Measurements from ENCODE around the gene HUNK. TPM values are rescaled to one million over a fixed set of nuclear protein-coding genes. Genes with fewer than 3 reads are reported as not detected.

The HUNK gene
- total RNA-seq, 1 experiment from 2014 or later, result not detected

DNA sequence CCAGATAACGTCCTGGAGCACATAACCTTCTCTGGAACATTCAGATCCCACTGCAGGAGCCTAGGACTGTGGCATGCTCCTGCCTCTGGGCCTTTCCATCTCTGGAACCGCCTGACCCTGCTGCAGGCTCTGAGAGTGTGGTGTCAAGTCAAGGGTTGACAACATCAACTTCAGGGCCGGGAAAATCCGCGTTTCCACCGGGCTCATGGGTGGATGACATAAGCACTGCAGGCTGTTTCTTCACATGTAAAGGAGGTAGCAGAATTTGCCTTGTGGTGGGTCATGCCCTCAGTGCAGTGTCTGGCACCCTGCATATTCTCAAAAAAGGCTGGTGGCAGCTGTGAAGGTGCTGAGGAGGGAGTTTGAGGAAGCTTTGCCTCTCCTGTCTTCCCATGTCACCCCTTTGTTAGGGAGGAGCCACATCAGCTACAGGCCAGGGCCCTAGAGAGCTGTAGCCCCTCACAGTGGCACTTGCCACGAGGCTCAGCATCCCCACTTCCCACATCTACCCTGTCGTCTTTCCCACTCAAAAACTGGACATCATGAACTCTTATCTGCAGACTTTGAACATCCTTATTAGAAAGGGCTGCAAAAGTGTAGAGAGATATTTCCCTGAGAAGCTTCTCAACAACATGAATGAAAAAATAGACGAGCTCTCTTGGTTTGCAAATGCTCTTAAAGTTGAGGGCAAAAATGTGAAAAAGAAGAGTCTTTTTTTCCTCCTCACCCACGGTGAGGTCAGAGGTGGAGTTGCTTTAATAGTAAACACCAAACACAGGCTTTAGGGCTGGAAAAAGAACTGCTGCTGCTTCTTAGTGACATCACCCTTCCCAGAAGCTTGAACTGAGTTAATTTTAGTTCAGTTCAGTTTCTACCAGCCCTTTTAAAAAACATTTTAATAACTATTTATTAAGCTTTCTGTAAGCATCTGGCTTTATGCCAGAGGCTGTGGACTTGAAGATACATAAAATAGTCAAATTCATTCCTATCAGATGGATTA, 121.3 kb downstream of the HUNK start:
- intact Hi-C loops (cut with micrococcal nuclease), result no loop called here
- no peak for DNase-seq (ENCODE audit: unreplicated experiment)
- CTCF ChIA-PET, result interaction anchor here (0.6 kb wide), 1 partner anchor 20 kb away, joined by 3 read pairs; no protein-coding TSS in a partner anchor
- no peak overlapping the region for H3K27ac Mint-ChIP-seq (ENCODE audit: low read depth, unreplicated experiment)
- POLR2A ChIA-PET, result no interaction called here
- H3K4me1 Mint-ChIP-seq (ENCODE audit: insufficient read depth, unreplicated experiment), result no peaks in the 10 kb centered on the region
- no peak overlapping the region for H3K4me3 Mint-ChIP-seq (ENCODE audit: unreplicated experiment)
- TF ChIP-seq, protein P1, sequence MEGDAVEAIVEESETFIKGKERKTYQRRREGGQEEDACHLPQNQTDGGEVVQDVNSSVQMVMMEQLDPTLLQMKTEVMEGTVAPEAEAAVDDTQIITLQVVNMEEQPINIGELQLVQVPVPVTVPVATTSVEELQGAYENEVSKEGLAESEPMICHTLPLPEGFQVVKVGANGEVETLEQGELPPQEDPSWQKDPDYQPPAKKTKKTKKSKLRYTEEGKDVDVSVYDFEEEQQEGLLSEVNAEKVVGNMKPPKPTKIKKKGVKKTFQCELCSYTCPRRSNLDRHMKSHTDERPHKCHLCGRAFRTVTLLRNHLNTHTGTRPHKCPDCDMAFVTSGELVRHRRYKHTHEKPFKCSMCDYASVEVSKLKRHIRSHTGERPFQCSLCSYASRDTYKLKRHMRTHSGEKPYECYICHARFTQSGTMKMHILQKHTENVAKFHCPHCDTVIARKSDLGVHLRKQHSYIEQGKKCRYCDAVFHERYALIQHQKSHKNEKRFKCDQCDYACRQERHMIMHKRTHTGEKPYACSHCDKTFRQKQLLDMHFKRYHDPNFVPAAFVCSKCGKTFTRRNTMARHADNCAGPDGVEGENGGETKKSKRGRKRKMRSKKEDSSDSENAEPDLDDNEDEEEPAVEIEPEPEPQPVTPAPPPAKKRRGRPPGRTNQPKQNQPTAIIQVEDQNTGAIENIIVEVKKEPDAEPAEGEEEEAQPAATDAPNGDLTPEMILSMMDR (IDR thresholded peaks at IDR 0.05; ENCODE audit: unreplicated experiment), result no peak
- no peaks in the 10 kb centered on the region for H3K9me3 Mint-ChIP-seq (ENCODE audit: unreplicated experiment)
- peaks cover 74% of the 10 kb centered on the region for H3K27me3 Mint-ChIP-seq (ENCODE audit: insufficient read depth, unreplicated experiment)
- no TSS peak for BruUV-seq (replicated peaks)
- H3K36me3 Mint-ChIP-seq (ENCODE audit: insufficient read depth, unreplicated experiment), result peaks cover 4% of the 10 kb centered on the region

DNA sequence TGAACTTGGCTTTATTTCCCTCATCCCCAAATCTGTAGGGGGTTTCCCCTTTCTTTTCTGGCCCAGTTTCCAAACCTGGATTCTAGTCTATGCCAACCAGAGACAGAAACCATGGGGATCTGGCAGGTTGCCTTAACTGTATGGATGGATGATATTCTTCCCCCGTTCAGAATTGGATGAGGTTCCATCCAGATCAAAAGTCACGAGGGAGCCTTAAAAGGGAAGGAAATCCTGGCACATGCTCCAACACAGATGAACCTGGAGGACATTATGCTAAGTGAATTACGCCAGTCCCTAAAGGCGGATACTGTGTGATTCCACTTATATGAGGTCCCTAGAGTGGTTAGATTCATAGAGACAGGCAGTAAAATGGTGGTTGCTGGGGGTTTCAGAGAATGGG, 124.4 kb downstream of the HUNK start:
- TF ChIP-seq, protein P1 (IDR thresholded peaks at IDR 0.05; ENCODE audit: unreplicated experiment), result no peak
- no peaks in the 10 kb centered on the region for H3K9me3 Mint-ChIP-seq (ENCODE audit: unreplicated experiment)
- intact Hi-C loops (cut with micrococcal nuclease), result no loop called here
- ChIA-PET POLR2A (no interaction called here), CTCF (no interaction called here)
- H3K4me3 Mint-ChIP-seq (ENCODE audit: unreplicated experiment), result no peak overlapping the region
- H3K27ac Mint-ChIP-seq (ENCODE audit: low read depth, unreplicated experiment), result no peak overlapping the region
- no peaks in the 10 kb centered on the region for H3K4me1 Mint-ChIP-seq (ENCODE audit: insufficient read depth, unreplicated experiment)
- H3K27me3 Mint-ChIP-seq (ENCODE audit: insufficient read depth, unreplicated experiment), result peaks cover 86% of the 10 kb centered on the region
- H3K36me3 Mint-ChIP-seq (ENCODE audit: insufficient read depth, unreplicated experiment), result no peaks in the 10 kb centered on the region
- DNase-seq (ENCODE audit: unreplicated experiment), result no peak
- BruUV-seq (replicated peaks), result no TSS peak

DNA sequence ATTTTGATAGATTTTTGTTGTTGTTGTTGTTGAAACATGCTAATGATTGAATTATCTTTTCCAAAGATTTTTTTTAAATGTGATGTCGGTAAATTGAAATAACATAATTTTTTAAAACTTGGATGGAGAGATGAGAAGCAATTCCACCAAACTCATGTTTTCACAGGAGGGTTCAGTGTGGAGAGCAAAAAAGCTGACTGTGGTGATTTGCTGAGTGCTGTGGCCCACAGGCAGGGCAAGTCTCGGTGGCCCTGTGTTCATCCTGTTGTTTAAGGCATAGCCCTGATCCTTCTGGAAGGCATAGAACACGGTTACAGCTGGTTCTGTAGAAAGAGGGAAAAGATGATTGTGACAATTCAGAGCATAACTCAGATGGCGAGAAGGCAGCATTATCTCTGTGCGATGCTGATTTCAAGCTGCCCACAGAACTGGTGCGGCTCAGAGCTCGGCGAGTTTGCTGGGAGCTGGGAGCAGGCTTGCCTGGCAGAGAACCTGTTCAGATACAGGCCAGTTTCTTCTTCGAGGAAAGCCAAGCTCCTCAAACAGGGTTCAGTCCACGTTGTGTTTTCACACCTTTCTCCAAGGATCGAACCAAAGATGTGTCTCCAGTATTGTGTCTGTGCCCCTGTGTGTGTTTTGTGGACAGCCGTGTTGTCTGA, 127.1 kb downstream of the HUNK start:
- CTCF ChIA-PET, result interaction anchor here (1.2 kb wide), 1 partner anchor 219 kb away, joined by 3 read pairs; no protein-coding TSS in a partner anchor
- peaks cover 79% of the 10 kb centered on the region for H3K27me3 Mint-ChIP-seq (ENCODE audit: insufficient read depth, unreplicated experiment)
- POLR2A ChIA-PET, result no interaction called here
- no peak overlapping the region for H3K4me3 Mint-ChIP-seq (ENCODE audit: unreplicated experiment)
- intact Hi-C loops (cut with micrococcal nuclease), result no loop called here
- no peak overlapping the region for H3K27ac Mint-ChIP-seq (ENCODE audit: low read depth, unreplicated experiment)
- no peaks in the 10 kb centered on the region for H3K9me3 Mint-ChIP-seq (ENCODE audit: unreplicated experiment)
- no peak for DNase-seq (ENCODE audit: unreplicated experiment)
- BruUV-seq (replicated peaks), result no TSS peak
- H3K4me1 Mint-ChIP-seq (ENCODE audit: insufficient read depth, unreplicated experiment), result no peaks in the 10 kb centered on the region
- TF ChIP-seq, protein P1 (IDR thresholded peaks at IDR 0.05; ENCODE audit: unreplicated experiment), result no peak
- no peaks in the 10 kb centered on the region for H3K36me3 Mint-ChIP-seq (ENCODE audit: insufficient read depth, unreplicated experiment)

DNA sequence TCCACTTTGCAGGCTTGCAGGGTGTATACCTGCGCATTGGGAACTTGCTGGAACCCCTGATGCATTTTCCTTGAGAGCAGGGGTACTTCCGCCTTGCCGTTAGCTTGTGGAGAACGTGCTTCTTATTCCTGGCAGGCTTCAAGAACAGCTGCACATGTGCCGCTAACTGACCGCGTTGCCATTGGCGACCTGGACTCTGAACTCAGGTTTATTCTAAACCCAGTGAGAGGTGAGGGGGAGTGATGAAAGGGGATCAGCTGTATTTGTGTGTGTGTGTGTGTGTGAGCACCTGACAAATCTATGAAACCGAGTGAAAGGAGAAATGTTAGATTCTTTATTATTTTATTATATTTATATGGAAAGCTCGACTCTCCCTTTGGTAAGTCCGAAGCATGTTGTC, 128.6 kb downstream of the HUNK start:
- H3K9me3 Mint-ChIP-seq (ENCODE audit: unreplicated experiment), result no peaks in the 10 kb centered on the region
- H3K36me3 Mint-ChIP-seq (ENCODE audit: insufficient read depth, unreplicated experiment), result no peaks in the 10 kb centered on the region
- CTCF ChIA-PET, result interaction anchor here (1.2 kb wide), 1 partner anchor 220 kb away, joined by 3 read pairs; no protein-coding TSS in a partner anchor
- TF ChIP-seq, protein P1 (IDR thresholded peaks at IDR 0.05; ENCODE audit: unreplicated experiment), result no peak
- BruUV-seq (replicated peaks), result no TSS peak
- peaks cover 65% of the 10 kb centered on the region for H3K27me3 Mint-ChIP-seq (ENCODE audit: insufficient read depth, unreplicated experiment)
- intact Hi-C loops (cut with micrococcal nuclease), result no loop called here
- no peak overlapping the region for H3K27ac Mint-ChIP-seq (ENCODE audit: low read depth, unreplicated experiment)
- DNase-seq (ENCODE audit: unreplicated experiment), result no peak
- POLR2A ChIA-PET, result no interaction called here
- H3K4me1 Mint-ChIP-seq (ENCODE audit: insufficient read depth, unreplicated experiment), result no peaks in the 10 kb centered on the region
- H3K4me3 Mint-ChIP-seq (ENCODE audit: unreplicated experiment), result no peak overlapping the region
